Vagina (tissue), 2 donors: Measurements from ENCODE around the gene PSAP.

Experiments
- CTCF ChIP-seq, 3 experiments: fragments of 450-650 bp in 2 of 3; fragments of 200-600 bp in 1 of 3; sonication (generic) in 1 of 3; IDR thresholded peaks; one replicate each; pipeline ENCODE4 v1.5.1; 2017 to 2019; ENCODE audit warnings: antibody characterized with exemption in 3 of 3, mild to moderate bottlenecking in 2 of 3, moderate library complexity in 2 of 3
- POLR2A ChIP-seq, 2 donors: fragments of 450-650 bp; IDR thresholded peaks; one replicate each; pipeline ENCODE4 v1.6.1; 2017; ENCODE audit warnings: antibody characterized with exemption in 2 of 2, mild to moderate bottlenecking in 2 of 2, moderate library complexity in 2 of 2

DNA sequence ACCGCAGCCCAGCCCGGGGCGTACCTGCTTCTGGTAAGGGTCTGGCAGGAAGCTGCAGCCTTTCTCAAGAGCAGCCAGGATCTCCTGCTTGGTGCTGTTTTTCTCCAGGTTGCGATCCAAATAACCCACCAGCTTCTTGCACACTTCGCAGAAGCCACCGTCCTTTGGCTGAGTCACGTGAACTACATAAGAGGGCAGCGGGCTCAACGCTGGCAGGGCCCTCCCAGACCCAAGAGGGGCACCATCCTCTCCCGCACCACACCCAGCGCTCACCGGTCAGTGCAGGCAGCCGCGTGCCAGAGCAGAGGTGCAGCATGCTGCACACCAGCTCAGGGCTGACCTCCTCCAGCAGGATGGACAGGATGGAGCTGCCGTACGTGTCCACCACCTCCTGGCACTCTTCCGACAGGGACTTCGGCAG lies 31.6 kb downstream of the PSAP start:
- no peak for TF ChIP-seq CTCF (IDR thresholded peaks at IDR 0.05)
- TF ChIP-seq POLR2A (IDR thresholded peaks at IDR 0.05): no peak
